Neural crest cell (in vitro differentiated cells): ENCODE results near the gene SSH2. TPM values are rescaled to one million over a fixed set of nuclear protein-coding genes. Genes with fewer than 3 reads are reported as not detected.
A peak's percentile ranks its signal among the peaks of the same experiment; 100 is the strongest.

Source experiments
- DNase-seq: peaks from one replicate; pipeline ENCODE4 v3.0.0; 2021; ENCODE audit warnings: low read depth, mixed read lengths, low spot score
- H3K27ac Mint-ChIP-seq: one replicate; pipeline ENCODE4 v1.8.0; 2021; ENCODE audit warnings: mild to moderate bottlenecking, mixed read lengths; ENCODE audit not compliant: unreplicated experiment
- H3K27me3 Mint-ChIP-seq: 2 replicates; pipeline ENCODE4 v1.8.0; 2021; ENCODE audit warnings: low read depth, mild to moderate bottlenecking, mixed read lengths
- H3K36me3 Mint-ChIP-seq: 2 replicates; pipeline ENCODE4 v1.8.0; 2021; ENCODE audit warnings: low read depth, mild to moderate bottlenecking, mixed read lengths
- H3K4me1 Mint-ChIP-seq: 2 replicates; pipeline ENCODE4 v1.8.0; 2021; ENCODE audit warnings: mixed read lengths
- H3K4me3 Mint-ChIP-seq: one replicate; pipeline ENCODE4 v1.8.0; 2021; ENCODE audit warnings: mild to moderate bottlenecking, mixed read lengths
- H3K9me3 Mint-ChIP-seq: 2 replicates; pipeline ENCODE4 v1.8.0; 2021; ENCODE audit warnings: mixed read lengths
- total RNA-seq: library from RNA; stranded (reverse); gene quantifications from 2 replicates; pipeline ENCODE4 v1.2.1, GENCODE V29; 2021
- TF ChIP-seq, protein P1 (sequence below): fragments of 200-600 bp; sonication (generic); conservative IDR thresholded peaks from 2 replicates; pipeline ENCODE4 v1.5.0; 2021; ENCODE audit warnings: antibody characterized with exemption, mild to moderate bottlenecking

Gene SSH2
- total RNA-seq, 1 donor from 2014 or later, result 29.2 TPM

DNA sequence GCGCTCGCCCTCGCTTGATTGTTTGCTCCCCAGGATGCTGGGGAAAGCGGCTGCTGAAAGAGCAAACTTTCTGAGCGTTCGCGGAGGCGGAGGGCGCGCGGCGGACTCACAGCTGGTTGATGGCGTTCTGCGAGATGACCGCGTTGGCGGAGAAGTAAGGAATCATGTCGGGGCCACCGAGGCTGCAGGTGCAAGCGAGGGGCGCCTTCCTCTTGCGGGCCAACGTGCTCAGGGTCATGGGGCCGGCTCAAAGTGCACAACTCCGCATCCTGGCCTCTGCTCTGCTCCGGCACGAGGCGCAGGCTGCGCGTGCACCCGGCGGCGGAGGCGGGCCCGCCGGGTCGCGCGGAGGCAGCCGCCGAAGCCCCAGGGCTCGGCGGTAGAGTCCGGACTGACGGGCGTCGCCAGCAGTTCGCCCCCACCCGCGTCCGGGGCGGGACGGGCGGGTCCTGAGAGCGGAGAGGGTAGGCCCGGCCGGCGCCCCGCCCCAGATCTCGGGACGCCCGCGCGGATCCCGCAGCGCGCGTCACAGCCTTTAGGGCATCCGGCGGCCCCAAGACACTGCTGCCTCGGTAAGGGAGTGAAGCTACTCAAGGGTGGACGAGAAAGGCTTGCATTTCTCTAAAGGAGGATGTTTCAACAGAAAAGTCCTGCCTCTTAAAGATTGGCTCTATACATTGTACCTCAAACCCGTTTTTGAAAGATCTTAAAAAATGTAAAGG, 168.8 kb downstream of the SSH2 start:
- TF ChIP-seq, protein P1, sequence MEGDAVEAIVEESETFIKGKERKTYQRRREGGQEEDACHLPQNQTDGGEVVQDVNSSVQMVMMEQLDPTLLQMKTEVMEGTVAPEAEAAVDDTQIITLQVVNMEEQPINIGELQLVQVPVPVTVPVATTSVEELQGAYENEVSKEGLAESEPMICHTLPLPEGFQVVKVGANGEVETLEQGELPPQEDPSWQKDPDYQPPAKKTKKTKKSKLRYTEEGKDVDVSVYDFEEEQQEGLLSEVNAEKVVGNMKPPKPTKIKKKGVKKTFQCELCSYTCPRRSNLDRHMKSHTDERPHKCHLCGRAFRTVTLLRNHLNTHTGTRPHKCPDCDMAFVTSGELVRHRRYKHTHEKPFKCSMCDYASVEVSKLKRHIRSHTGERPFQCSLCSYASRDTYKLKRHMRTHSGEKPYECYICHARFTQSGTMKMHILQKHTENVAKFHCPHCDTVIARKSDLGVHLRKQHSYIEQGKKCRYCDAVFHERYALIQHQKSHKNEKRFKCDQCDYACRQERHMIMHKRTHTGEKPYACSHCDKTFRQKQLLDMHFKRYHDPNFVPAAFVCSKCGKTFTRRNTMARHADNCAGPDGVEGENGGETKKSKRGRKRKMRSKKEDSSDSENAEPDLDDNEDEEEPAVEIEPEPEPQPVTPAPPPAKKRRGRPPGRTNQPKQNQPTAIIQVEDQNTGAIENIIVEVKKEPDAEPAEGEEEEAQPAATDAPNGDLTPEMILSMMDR, result no peak
- Mint-ChIP-seq H3K27me3 (no peaks in the 10 kb centered on the region), H3K4me3 (peak overlapping the region; percentile 88), H3K27ac (peak overlapping the region; percentile 65), H3K36me3 (no peaks in the 10 kb centered on the region), H3K4me1 (peaks cover 14% of the 10 kb centered on the region), H3K9me3 (no peaks in the 10 kb centered on the region)
- DNase-seq, result peak; percentile 64

DNA sequence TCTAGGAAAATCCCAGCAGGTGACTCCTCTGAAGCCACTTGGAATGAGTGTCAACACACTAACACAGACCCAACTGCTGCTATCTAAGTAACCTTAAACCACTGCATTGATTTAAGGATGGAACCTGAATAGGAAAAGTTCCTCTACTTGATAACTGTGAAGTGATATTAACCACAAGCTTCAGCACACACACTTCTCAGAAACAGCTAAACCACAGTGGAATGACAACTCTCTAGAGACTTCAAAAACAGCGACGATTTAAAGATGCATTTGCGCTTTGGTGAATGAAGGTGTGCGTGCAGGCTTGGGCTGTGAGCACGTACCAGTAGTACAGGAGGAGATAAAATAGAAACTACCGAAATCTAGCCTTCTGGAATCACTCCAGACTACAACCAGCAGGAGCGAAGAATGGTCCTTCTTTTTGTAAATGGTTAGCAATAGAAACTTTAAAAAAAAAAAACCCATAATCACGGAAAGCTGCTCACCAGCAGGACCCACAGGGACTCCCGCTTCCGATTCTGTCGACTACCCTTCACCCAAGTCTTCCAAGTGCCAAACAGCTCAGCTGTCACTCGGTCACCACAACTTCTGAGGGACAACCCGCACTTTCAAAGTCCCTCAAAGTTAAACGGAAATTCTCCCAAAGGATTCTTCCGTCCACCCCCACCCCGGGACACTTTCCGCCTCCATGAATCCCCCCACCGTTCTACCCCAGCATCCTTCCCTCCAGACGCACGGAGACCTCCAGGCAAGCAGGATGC, 169.6 kb downstream of the SSH2 start:
- no peak for DNase-seq
- TF ChIP-seq, protein P1, result no peak

DNA sequence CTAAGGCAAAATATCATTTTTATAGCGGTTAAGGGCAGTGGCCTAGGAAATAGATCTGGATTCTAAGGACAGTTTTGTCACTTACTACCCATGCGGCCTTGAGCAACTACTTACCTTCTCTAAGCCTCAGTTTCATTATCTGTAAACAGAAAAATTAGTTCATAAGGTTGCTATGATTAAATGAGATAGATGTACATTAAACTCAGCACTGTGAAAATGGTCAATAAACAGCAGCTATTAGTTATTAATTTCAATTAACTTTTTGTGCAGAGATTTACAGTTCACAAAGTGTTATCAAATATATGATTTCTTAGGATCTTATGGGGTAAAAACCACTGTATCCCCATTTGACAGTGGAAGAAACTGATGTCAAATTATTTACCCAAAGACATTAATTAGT, 171.8 kb downstream of the SSH2 start:
- TF ChIP-seq, protein P1, result no peak
- Mint-ChIP-seq H3K9me3 (no peaks in the 10 kb centered on the region), H3K4me3 (no peak overlapping the region), H3K27ac (no peak overlapping the region), H3K4me1 (peaks cover 14% of the 10 kb centered on the region), H3K27me3 (no peaks in the 10 kb centered on the region), H3K36me3 (no peaks in the 10 kb centered on the region)
- no peak for DNase-seq

More for the DNA sequence above, 169.6 kb downstream of the SSH2 start:
- H3K4me3 Mint-ChIP-seq, result peak overlapping the region; percentile 88
- H3K27ac Mint-ChIP-seq, result peak overlapping the region; percentile 65
- no peaks in the 10 kb centered on the region for H3K9me3 Mint-ChIP-seq
- H3K4me1 Mint-ChIP-seq, result peaks cover 14% of the 10 kb centered on the region
- no peaks in the 10 kb centered on the region for H3K27me3 Mint-ChIP-seq
- no peaks in the 10 kb centered on the region for H3K36me3 Mint-ChIP-seq

DNA sequence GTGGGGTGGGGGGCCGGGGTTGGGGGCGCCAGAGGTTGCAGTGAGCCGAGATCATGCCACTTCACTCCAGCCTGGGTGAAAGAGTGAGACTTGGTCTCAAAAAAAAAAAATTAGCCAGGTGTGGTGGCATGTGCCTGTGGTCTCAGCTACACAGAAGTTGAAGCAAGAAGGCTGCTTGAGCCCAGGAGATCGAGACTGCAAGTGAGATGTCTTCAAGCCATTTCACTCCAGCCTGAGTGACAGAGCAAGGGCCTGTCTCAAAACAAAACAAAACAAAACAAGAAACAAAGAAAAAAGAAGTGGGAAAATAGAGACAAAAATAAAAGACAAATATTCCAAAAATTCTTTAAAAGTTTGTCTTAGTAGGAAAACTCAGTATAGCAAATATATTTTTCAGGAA, 172.2 kb downstream of the SSH2 start:
- Mint-ChIP-seq H3K4me1 (peaks cover 14% of the 10 kb centered on the region), H3K27ac (no peak overlapping the region), H3K9me3 (no peaks in the 10 kb centered on the region), H3K36me3 (no peaks in the 10 kb centered on the region), H3K4me3 (no peak overlapping the region), H3K27me3 (no peaks in the 10 kb centered on the region)
- no peak for DNase-seq
- TF ChIP-seq, protein P1, result no peak

DNA sequence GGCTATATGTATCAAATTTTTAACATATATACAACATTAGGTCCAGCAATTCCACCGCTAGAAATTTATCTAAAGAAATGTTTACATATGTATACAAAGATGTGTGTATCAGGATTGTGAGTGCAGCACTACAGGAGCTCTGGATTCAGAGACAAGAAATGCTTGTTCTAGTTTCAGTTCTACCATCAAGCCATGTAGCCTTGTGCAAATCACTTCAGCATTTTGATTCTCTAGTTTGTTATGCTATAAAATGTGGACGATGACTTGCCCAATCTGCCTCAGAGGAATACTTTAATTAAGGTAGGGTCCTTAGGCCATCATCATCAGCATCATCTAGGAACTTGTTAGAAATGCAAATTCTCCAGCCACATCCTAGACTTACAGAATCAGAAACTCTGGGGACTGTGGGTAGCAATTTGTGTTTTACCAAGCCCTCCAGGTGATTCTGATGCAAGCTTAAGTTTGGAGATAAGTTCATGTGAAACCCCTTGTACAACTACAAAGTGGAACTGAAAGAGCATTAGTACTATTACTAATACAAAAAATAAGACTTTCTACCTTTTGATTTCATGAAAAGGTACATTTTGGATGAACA, 176.1 kb downstream of the SSH2 start:
- H3K4me1 Mint-ChIP-seq, result no peaks in the 10 kb centered on the region
- H3K27me3 Mint-ChIP-seq, result no peaks in the 10 kb centered on the region
- TF ChIP-seq, protein P1, result no peak
- no peak for DNase-seq
- no peaks in the 10 kb centered on the region for H3K9me3 Mint-ChIP-seq
- no peak overlapping the region for H3K4me3 Mint-ChIP-seq
- no peak overlapping the region for H3K27ac Mint-ChIP-seq
- H3K36me3 Mint-ChIP-seq, result no peaks in the 10 kb centered on the region
